ENCODE results near the gene C10orf67.
"Not testable (repeated sequence)": the region's sequence is repeated elsewhere in the genome, so short reads cannot be mapped to it uniquely, and the experiment has no call there.

The C10orf67 gene

GRCh38 chr10:23326544-23327307, 17.9 kb downstream of the C10orf67 start:
- no peak for DNase-seq
- intact Hi-C loops (cut with DNase I): no loop called here

GRCh38 chr10:23325132-23325531, 19.5 kb downstream of the C10orf67 start:
- intact Hi-C loops (cut with DNase I): no loop called here
- DNase-seq: no peak

GRCh38 chr10:23324351-23324750, 20.2 kb downstream of the C10orf67 start:
- intact Hi-C loops (cut with DNase I): no loop called here
- no peak for DNase-seq

- intact Hi-C loops (cut with DNase I): no loop called here
- no peak for DNase-seq
These were observed 22.5 kb downstream of the C10orf67 start for GRCh38 chr10:23322082-23322481.

- intact Hi-C loops (cut with DNase I): loop anchor here (10.0 kb wide), 1 partner anchor 385 kb away; no protein-coding TSS in a partner anchor
These were observed 24.8 kb downstream of the C10orf67 start for GRCh38 chr10:23319835-23320234.

GRCh38 chr10:23318359-23318758, 26.2 kb downstream of the C10orf67 start:
- intact Hi-C loops (cut with DNase I): loop anchor here (10.0 kb wide), 1 partner anchor 386 kb away; no protein-coding TSS in a partner anchor
- DNase-seq: no peak

More at GRCh38 chr10:23319835-23320234, 24.8 kb downstream of the C10orf67 start:
- DNase-seq: no peak

- intact Hi-C loops (cut with DNase I): loop anchor here (10.0 kb wide), 1 partner anchor 387 kb away; no protein-coding TSS in a partner anchor
- DNase-seq: no peak
These were observed 27.2 kb downstream of the C10orf67 start for GRCh38 chr10:23317416-23317815.

GRCh38 chr10:23316406-23316805, 28.2 kb downstream of the C10orf67 start:
- no peak for DNase-seq
- intact Hi-C loops (cut with DNase I): loop anchor here (10.0 kb wide), 1 partner anchor 388 kb away; no protein-coding TSS in a partner anchor

- no peak for DNase-seq
- intact Hi-C loops (cut with DNase I): loop anchor here (10.0 kb wide), 1 partner anchor 389 kb away; no protein-coding TSS in a partner anchor
These were observed 28.6 kb downstream of the C10orf67 start for GRCh38 chr10:23315966-23316365.

GRCh38 chr10:23314835-23315239, 29.8 kb downstream of the C10orf67 start:
- intact Hi-C loops (cut with DNase I): loop anchor here (1.0 to 10.0 kb wide), 2 partner anchors 210 to 390 kb away; no protein-coding TSS in a partner anchor
- peak in 2 of 10 donors; percentile 21 to 38 for DNase-seq

- no peak for DNase-seq
- intact Hi-C loops (cut with DNase I): loop anchor here (10.0 kb wide), 1 partner anchor 394 kb away; no protein-coding TSS in a partner anchor
These were observed 33.6 kb downstream of the C10orf67 start for GRCh38 chr10:23311034-23311433.

GRCh38 chr10:23310404-23310803, 34.2 kb downstream of the C10orf67 start:
- intact Hi-C loops (cut with DNase I): loop anchor here (10.0 kb wide), 1 partner anchor 394 kb away; no protein-coding TSS in a partner anchor
- DNase-seq: no peak

- DNase-seq; intact Hi-C loops (cut with DNase I): not testable (repeated sequence)
These were observed 44.6 kb downstream of the C10orf67 start for GRCh38 chr10:23299961-23300360.

GRCh38 chr10:23294638-23295247, 49.9 kb downstream of the C10orf67 start:
- no peak for DNase-seq
- intact Hi-C loops (cut with DNase I): no loop called here

- DNase-seq: no peak
- intact Hi-C loops (cut with DNase I): loop anchor here (1.0 kb wide), 1 partner anchor 136 kb away; no protein-coding TSS in a partner anchor
These were observed 50.5 kb downstream of the C10orf67 start for GRCh38 chr10:23293973-23294590.

- intact Hi-C loops (cut with DNase I): loop anchor here (1.0 kb wide), 1 partner anchor 135 kb away; no protein-coding TSS in a partner anchor
- peak in 2 of 10 donors; percentile 28 to 49 for DNase-seq
These were observed 51.4 kb downstream of the C10orf67 start for GRCh38 chr10:23293145-23293724.

- intact Hi-C loops (cut with DNase I): no loop called here
- DNase-seq: peak in 6 of 10 donors; percentile 15 to 88 (median 38)
These were observed 52.9 kb downstream of the C10orf67 start for GRCh38 chr10:23291551-23292334.

GRCh38 chr10:23284674-23285335, 59.8 kb downstream of the C10orf67 start:
- DNase-seq: no peak
- intact Hi-C loops (cut with DNase I): no loop called here

- no peak for DNase-seq
- intact Hi-C loops (cut with DNase I): no loop called here
These were observed 60.4 kb downstream of the C10orf67 start for GRCh38 chr10:23284155-23284554.
